HepG2 (cell line): ENCODE results near the gene CCDC142. TPM values are rescaled to one million over a fixed set of nuclear protein-coding genes. Genes with fewer than 3 reads are reported as not detected.

ENCODE experiments used
- ATAC-seq: fragments of 200-7000 bp; cut with Tn5 transposase; 3 replicates; pipeline ENCODE4 v1.9.1; 2020; ENCODE audit warnings: mild to moderate bottlenecking, moderate library complexity
- BruUV-seq: library from RNA; stranded (reverse); fragments of 400-500 nt; replicated peaks from 2 replicates; lab custom pipeline; 2021; lab: Mats Ljungman, UMichigan
- CTCF ChIA-PET: fragments of 300-600 bp; formaldehyde crosslinking; extraction: SDS; loops from one replicate; lab custom pipeline; 2021; ENCODE audit warnings: low total read pairs, inconsistent platforms, low intra/inter-chr PET ratio; lab: Yijun Ruan, JAX
- POLR2A ChIA-PET: fragments of 350-600 bp; sonication (Branson Sonifier 250); formaldehyde crosslinking; loops from one replicate; lab custom pipeline; 2020; ENCODE audit warnings: antibody characterized with exemption, inconsistent platforms; lab: Yijun Ruan, JAX
- DNase-seq: peaks from one replicate; pipeline ENCODE4 v3.0.0-alpha.2; 2015; ENCODE audit warnings: low spot score
- FAIRE-seq: peaks from 3 replicates; lab custom pipeline; 2011; peaks lifted over from hg19 to GRCh38; lab: Jason Lieb, UNC
- H2AFZ ChIP-seq: one replicate; pipeline ENCODE4 v1.6.1; 2011; ENCODE audit warnings: low read length, inconsistent platforms
- H3K27ac ChIP-seq: fragments of 300-600 bp; 3 replicates; pipeline ENCODE4 v1.8.0; 2011; ENCODE audit warnings: mixed run types, mild to moderate bottlenecking, mixed read lengths, low read length, inconsistent platforms; ENCODE audit not compliant: insufficient read depth; ENCODE audit errors: extremely low read length
- H3K27me3 ChIP-seq, 2 experiments: fragments of 200-600 bp in 1 of 2; 2 replicates in 1 of 2; 3 replicates in 1 of 2; pipeline versions ENCODE4 v1.6.0 to v1.8.0; 2011; ENCODE audit warnings: low read length in 2 of 2, mild to moderate bottlenecking in 2 of 2, moderate library complexity in 2 of 2, inconsistent platforms in 1 of 2; ENCODE audit not compliant: insufficient read depth in 2 of 2, control insufficient read depth in 1 of 2
- H3K36me3 ChIP-seq, 2 experiments: fragments of 200-600 bp in 1 of 2; replicated peaks in 1 of 2; 2 replicates in 1 of 2; 3 replicates in 1 of 2; pipeline versions ENCODE4 v1.5.1 to v1.8.0; 2011; ENCODE audit warnings: low read length in 2 of 2, inconsistent platforms in 1 of 2; ENCODE audit not compliant: insufficient read depth in 2 of 2, control insufficient read depth in 1 of 2
- H3K4me1 ChIP-seq: 2 replicates; pipeline ENCODE4 v1.5.1; 2012; ENCODE audit warnings: low read length, inconsistent platforms; ENCODE audit not compliant: insufficient read depth
- H3K4me2 ChIP-seq: 2 replicates; pipeline ENCODE4 v1.6.0; 2011; ENCODE audit warnings: low read depth, low read length, inconsistent platforms
- H3K4me3 ChIP-seq, 3 experiments: fragments of 200-600 bp in 1 of 3; sonication (generic), shearing (Covaris generic) in 1 of 3; replicated peaks in 1 of 3; 2 replicates each; pipeline ENCODE4 v1.5.1; 2011 to 2016; ENCODE audit warnings: low read length in 3 of 3, inconsistent platforms in 2 of 3, low read depth in 2 of 3, mild to moderate bottlenecking in 2 of 3, control low read depth in 1 of 3, mixed read lengths in 1 of 3; ENCODE audit not compliant: insufficient read depth in 1 of 3
- H3K79me2 ChIP-seq: one replicate; pipeline ENCODE4 v1.6.1; 2011; ENCODE audit warnings: low read length, inconsistent platforms; ENCODE audit not compliant: insufficient read depth
- H3K9ac ChIP-seq: 2 replicates; pipeline ENCODE4 v1.6.0; 2011; ENCODE audit warnings: mild to moderate bottlenecking, low read depth, low read length, inconsistent platforms; ENCODE audit not compliant: insufficient read depth
- H3K9me3 ChIP-seq: 2 replicates; pipeline ENCODE4 v1.5.1; 2012; ENCODE audit warnings: mild to moderate bottlenecking, low read length
- H4K20me1 ChIP-seq: 2 replicates; pipeline ENCODE4 v1.6.0; 2011; ENCODE audit warnings: inconsistent platforms, mild to moderate bottlenecking, low read length, moderate library complexity; ENCODE audit not compliant: insufficient read depth
- CAMTA2 ChIP-seq: sonication (generic); formaldehyde crosslinking; IDR thresholded peaks from 2 replicates; pipeline ENCODE4 v1.4.0; 2020; ENCODE audit warnings: mild to moderate bottlenecking, missing genetic modification reagents, borderline replicate concordance
- GABPA ChIP-seq, 2 experiments: IDR thresholded peaks; 2 replicates each; pipeline ENCODE4 v1.6.1; 2011 to 2016; ENCODE audit warnings: low read depth in 2 of 2, low read length in 1 of 2, missing biosample characterization in 1 of 2, missing genetic modification characterization in 1 of 2
- HNF4G ChIP-seq, 2 experiments: sonication (generic) in 1 of 2; formaldehyde crosslinking in 1 of 2; IDR thresholded peaks; 2 replicates each; pipeline versions ENCODE4 v1.4.0 to v1.6.1; 2011 to 2020; ENCODE audit warnings: borderline replicate concordance in 2 of 2, low read depth in 2 of 2, mild to moderate bottlenecking in 2 of 2, low read length in 1 of 2, missing genetic modification reagents in 1 of 2, moderate library complexity in 1 of 2
- ISX ChIP-seq: sonication (generic); formaldehyde crosslinking; conservative IDR thresholded peaks from 2 replicates; pipeline ENCODE4 v1.5.0; 2020; ENCODE audit warnings: missing genetic modification reagents
- POLR2AphosphoS2 ChIP-seq: IDR thresholded peaks from 2 replicates; pipeline ENCODE4 v1.6.1; 2011; ENCODE audit warnings: low read depth, low read length, improper control_type of control experiment
- RFXAP ChIP-seq: sonication (generic); formaldehyde crosslinking; IDR thresholded peaks from 2 replicates; pipeline ENCODE4 v1.4.0; 2020; ENCODE audit warnings: missing genetic modification reagents, borderline replicate concordance
- SNAI1 ChIP-seq: sonication (generic); formaldehyde crosslinking; IDR thresholded peaks from 2 replicates; pipeline ENCODE4 v1.5.0; 2020; ENCODE audit warnings: mild to moderate bottlenecking, missing genetic modification reagents, borderline replicate concordance
- ZC3H13 ChIP-seq: sonication (generic); formaldehyde crosslinking; IDR thresholded peaks from 2 replicates; pipeline ENCODE4 v1.8.1; 2023; ENCODE audit warnings: mild to moderate bottlenecking, missing genetic modification reagents, moderate library complexity
- ZFP90 ChIP-seq: sonication (generic); formaldehyde crosslinking; IDR thresholded peaks from 2 replicates; pipeline ENCODE4 v1.8.0; 2022; ENCODE audit warnings: missing genetic modification reagents, mild to moderate bottlenecking, inconsistent platforms, borderline replicate concordance
- ZKSCAN1 ChIP-seq: fragments of 150-350 bp; IDR thresholded peaks from 2 replicates; pipeline ENCODE4 v1.6.1; 2014; ENCODE audit warnings: low read length
- ZNF235 ChIP-seq: sonication (generic); formaldehyde crosslinking; IDR thresholded peaks from 2 replicates; pipeline ENCODE4 v1.8.1; 2023; ENCODE audit warnings: mild to moderate bottlenecking, missing genetic modification reagents, borderline replicate concordance
- ZNF337 ChIP-seq: sonication (generic); formaldehyde crosslinking; IDR thresholded peaks from 2 replicates; pipeline ENCODE4 v1.5.1; 2020; ENCODE audit warnings: missing genetic modification reagents, low read depth, mild to moderate bottlenecking, borderline replicate concordance
- ZNF570 ChIP-seq: sonication (generic); formaldehyde crosslinking; IDR thresholded peaks from 2 replicates; pipeline ENCODE4 v1.4.0; 2020; ENCODE audit warnings: mild to moderate bottlenecking, missing genetic modification reagents, borderline replicate concordance
- ZNF883 ChIP-seq: sonication (generic); formaldehyde crosslinking; IDR thresholded peaks from 2 replicates; pipeline ENCODE4 v1.5.1; 2020; ENCODE audit warnings: mild to moderate bottlenecking, missing genetic modification reagents; ENCODE audit errors: not compliant biosample characterization
- WGBS: methylation state at CpG from one replicate; pipeline ENCODE4 v1.1.6; 2017; ENCODE audit warnings: low lambda C conversion rate; 5-methylcytosine and 5-hydroxymethylcytosine counted together
- in situ Hi-C: cut with HindIII; loops from 2 replicates; pipeline ENCODE4 v1.10.0; 2017; ENCODE audit warnings: low pct_unique_long_range_greater_than_20kb; ENCODE audit not compliant: extremely low pct_ligation_motif_present
- intact Hi-C: fragments of 100-400 bp; cut with micrococcal nuclease; formaldehyde crosslinking; loops from one replicate; pipeline ENCODE4 v1.10.0; 2022; ENCODE audit not compliant: unreplicated experiment
- polyA plus RNA-seq, 8 experiments: library from polyadenylated mRNA; depleted of rRNA in 3 of 8; stranded (reverse) in 7 of 8; unstranded in 1 of 8; fragments of >200 nt; fragmentation: Illumina TruSeq in 4 of 8; extraction: Trizol in 4 of 8; gene quantifications; 2 replicates each; pipeline versions ENCODE4 v1.2.1 to v1.2.3, GENCODE V29; 2011 to 2016; ENCODE audit warnings: low read depth in 4 of 8, missing spikeins in 1 of 8, mixed read lengths in 1 of 8; ENCODE audit not compliant: insufficient read depth in 1 of 8
- total RNA-seq, 5 experiments: library from RNA; depleted of rRNA; stranded (reverse); fragments of >200 nt; fragmentation: Illumina TruSeq; extraction: Trizol; gene quantifications; 2 replicates each; pipeline ENCODE4 v1.2.3, GENCODE V29; 2016; ENCODE audit warnings: low read depth in 1 of 5
- TF ChIP-seq, protein P1 (sequence below): conservative IDR thresholded peaks from 2 replicates; pipeline ENCODE4 v1.6.1; 2018; ENCODE audit warnings: missing genetic modification reagents
- TF ChIP-seq, protein P2 (sequence below): sonication (generic); formaldehyde crosslinking; IDR thresholded peaks from 2 replicates; pipeline ENCODE4 v1.4.0; 2020; ENCODE audit warnings: missing genetic modification reagents
- TF ChIP-seq, protein P3 (sequence below): IDR thresholded peaks from 2 replicates; pipeline ENCODE4 v1.6.1; 2016; ENCODE audit warnings: low read depth, borderline replicate concordance
- TF ChIP-seq, protein P4 (sequence below): sonication (generic); formaldehyde crosslinking; IDR thresholded peaks from 2 replicates; pipeline ENCODE4 v1.8.1; 2023; ENCODE audit warnings: mild to moderate bottlenecking, missing genetic modification reagents, borderline replicate concordance

Gene CCDC142
- total and polyA plus RNA-seq, 2 of the 13 experiments (the other 11 are each of a cell fraction or from before 2014, with no cell fraction given): 14.7 to 30.4 TPM

DNA sequence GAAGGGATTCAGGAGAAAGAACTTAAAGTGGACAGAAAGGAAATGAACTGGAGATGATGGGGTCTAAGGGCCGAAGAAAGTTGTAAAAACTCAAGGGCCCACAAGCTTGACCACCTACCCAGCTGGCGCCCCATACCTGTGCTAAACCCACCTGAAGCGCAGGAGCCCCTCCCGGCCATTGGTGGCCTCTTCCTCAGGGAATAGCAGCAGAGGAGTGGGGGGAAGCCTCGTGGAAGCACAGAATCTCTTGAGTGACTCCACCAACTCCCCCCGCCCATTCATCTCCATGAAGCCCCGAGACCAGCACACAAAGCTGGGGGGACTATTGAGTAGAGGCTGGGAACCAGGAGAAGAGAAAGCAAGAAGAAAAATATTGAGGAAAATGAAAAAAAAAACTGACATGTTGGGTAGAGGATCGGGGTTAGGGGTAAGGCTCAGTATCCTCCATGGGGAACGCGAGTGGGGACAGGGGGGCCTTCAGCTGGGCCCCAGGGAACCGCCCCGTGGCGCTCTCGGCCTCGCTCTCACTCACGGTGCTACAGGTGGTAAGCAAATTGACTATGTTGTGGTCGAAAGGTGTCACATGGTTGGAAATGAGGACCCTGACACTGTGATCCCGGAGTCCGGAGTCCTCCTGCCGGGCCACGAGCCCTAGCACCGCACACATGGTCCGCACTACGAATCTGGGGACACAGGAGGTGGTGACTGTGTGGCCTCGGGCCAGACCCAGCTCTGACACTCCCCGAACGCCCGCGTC is 46.0 kb upstream of the CCDC142 start:
- H4K20me1 ChIP-seq: no peaks in the 10 kb centered on the region
- peak overlapping the region; percentile 95 for H3K27ac ChIP-seq
- ChIA-PET CTCF (interaction anchor here (1.5 to 1.9 kb wide), 2 partner anchors 22 to 46 kb away, joined by 3 to 5 read pairs; partner anchors contain the start of genes CCDC142, PCGF1 and TTC31), POLR2A (interaction anchor here (0.6 to 5.9 kb wide), 20 partner anchors 10 to 261 kb away, joined by 3 to 93 read pairs (median 8); partner anchors contain the start of genes CCDC142, INO80B, LBX2 and LOXL3)
- H3K4me3 ChIP-seq: peak overlapping the region; percentile 84 to 100 (median 100)
- H2AFZ ChIP-seq: no peak overlapping the region
- ATAC-seq (peak; percentile 20), FAIRE-seq (no peak), DNase-seq (peak; percentile 49)
- intact Hi-C loops: loop anchor here (1.0 to 2.0 kb wide), 5 partner anchors 21 to 70 kb away; partner anchors contain the start of genes MRPL53, PCGF1, TTC31 and WBP1
- H3K27me3 ChIP-seq: no peaks in the 10 kb centered on the region; a peak in 1 of 5 replicates
- H3K9ac ChIP-seq: peak overlapping the region; percentile 99
- in situ Hi-C loops: no loop called here
- no TSS peak for BruUV-seq
- H3K79me2 ChIP-seq: peaks cover 50% of the 10 kb centered on the region
- peaks cover 19 to 33% of the 10 kb centered on the region in 2 experiments for H3K36me3 ChIP-seq
- H3K4me1 ChIP-seq: peaks cover 63% of the 10 kb centered on the region
- H3K9me3 ChIP-seq: no peaks in the 10 kb centered on the region
- WGBS: 7% methylated on average over 25 of the region's 29 CpGs
- H3K4me2 ChIP-seq: peak overlapping the region; percentile 94
- TF ChIP-seq GABPA (IDR thresholded peaks at IDR 0.05; ENCODE audit: low read depth, low read length) (no peak), GABPA (CRISPR knock-in tag; IDR thresholded peaks at IDR 0.05; ENCODE audit: low read depth) (no peak), ZFP90 (no peak), ISX (CRISPR knock-in tag) (no peak), POLR2AphosphoS2 (no peak), ZC3H13 (CRISPR knock-in tag) (no peak; the same call in 1 of the 2 replicates), RFXAP (CRISPR knock-in tag) (peak; percentile 15; the same call in 1 of the 2 replicates), ZNF337 (CRISPR knock-in tag) (0 out of 2 replicates have a peak, but pooled peaks have one; percentile 16), ZNF883 (CRISPR knock-in tag) (peak; percentile 3), ZNF235 (CRISPR knock-in tag) (no peak), ZNF570 (CRISPR knock-in tag) (no peak), CAMTA2 (CRISPR knock-in tag) (no peak), HNF4G (IDR thresholded peaks at IDR 0.05; ENCODE audit: borderline replicate concordance, low read depth, low read length) (peak; percentile 38; the same call in 1 of the 2 replicates), HNF4G (CRISPR knock-in tag; IDR thresholded peaks at IDR 0.05; ENCODE audit: borderline replicate concordance, low read depth) (no peak), ZKSCAN1 (no peak), SNAI1 (CRISPR knock-in tag) (0 out of 2 replicates have a peak, but pooled peaks have one; percentile 84)
- TF ChIP-seq, protein P1, sequence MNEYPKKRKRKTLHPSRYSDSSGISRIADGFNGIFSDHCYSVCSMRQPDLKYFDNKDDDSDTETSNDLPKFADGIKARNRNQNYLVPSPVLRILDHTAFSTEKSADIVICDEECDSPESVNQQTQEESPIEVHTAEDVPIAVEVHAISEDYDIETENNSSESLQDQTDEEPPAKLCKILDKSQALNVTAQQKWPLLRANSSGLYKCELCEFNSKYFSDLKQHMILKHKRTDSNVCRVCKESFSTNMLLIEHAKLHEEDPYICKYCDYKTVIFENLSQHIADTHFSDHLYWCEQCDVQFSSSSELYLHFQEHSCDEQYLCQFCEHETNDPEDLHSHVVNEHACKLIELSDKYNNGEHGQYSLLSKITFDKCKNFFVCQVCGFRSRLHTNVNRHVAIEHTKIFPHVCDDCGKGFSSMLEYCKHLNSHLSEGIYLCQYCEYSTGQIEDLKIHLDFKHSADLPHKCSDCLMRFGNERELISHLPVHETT (CRISPR knock-in tag): no peak
- TF ChIP-seq, protein P2, sequence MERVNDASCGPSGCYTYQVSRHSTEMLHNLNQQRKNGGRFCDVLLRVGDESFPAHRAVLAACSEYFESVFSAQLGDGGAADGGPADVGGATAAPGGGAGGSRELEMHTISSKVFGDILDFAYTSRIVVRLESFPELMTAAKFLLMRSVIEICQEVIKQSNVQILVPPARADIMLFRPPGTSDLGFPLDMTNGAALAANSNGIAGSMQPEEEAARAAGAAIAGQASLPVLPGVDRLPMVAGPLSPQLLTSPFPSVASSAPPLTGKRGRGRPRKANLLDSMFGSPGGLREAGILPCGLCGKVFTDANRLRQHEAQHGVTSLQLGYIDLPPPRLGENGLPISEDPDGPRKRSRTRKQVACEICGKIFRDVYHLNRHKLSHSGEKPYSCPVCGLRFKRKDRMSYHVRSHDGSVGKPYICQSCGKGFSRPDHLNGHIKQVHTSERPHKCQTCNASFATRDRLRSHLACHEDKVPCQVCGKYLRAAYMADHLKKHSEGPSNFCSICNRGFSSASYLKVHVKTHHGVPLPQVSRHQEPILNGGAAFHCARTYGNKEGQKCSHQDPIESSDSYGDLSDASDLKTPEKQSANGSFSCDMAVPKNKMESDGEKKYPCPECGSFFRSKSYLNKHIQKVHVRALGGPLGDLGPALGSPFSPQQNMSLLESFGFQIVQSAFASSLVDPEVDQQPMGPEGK (CRISPR knock-in tag): peak; percentile 37; the same call in 1 of the 2 replicates
- TF ChIP-seq, protein P3, sequence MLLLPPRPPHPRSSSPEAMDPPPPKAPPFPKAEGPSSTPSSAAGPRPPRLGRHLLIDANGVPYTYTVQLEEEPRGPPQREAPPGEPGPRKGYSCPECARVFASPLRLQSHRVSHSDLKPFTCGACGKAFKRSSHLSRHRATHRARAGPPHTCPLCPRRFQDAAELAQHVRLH (CRISPR knock-in tag): no peak
- TF ChIP-seq, protein P4, sequence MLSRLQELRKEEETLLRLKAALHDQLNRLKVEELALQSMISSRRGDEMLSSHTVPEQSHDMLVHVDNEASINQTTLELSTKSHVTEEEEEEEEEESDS (CRISPR knock-in tag): no peak
